ENCODE results near the gene PPM1A. TPM values are rescaled to one million over a fixed set of nuclear protein-coding genes. Genes with fewer than 3 reads are reported as not detected.

The PPM1A gene
- total and polyA plus RNA-seq, 2 experiments from 2014 or later: 29.8 to 34.1 TPM

GRCh38 chr14:60215520-60216420 lies 33.3 kb upstream of the PPM1A start:
- no peak for DNase-seq (ENCODE audit: low spot score)
- H2AFZ ChIP-seq: peak overlapping the region; percentile 75
- peaks cover 15% of the 10 kb centered on the region; the same call in 1 of the 2 replicates for H3K4me1 ChIP-seq (ENCODE audit: insufficient read depth)
- no peak overlapping the region for H3K27ac ChIP-seq (ENCODE audit: low read depth)
- peaks cover 5% of the 10 kb centered on the region for H3K9me2 ChIP-seq (ENCODE audit: insufficient read depth)
- peaks cover 12% of the 10 kb centered on the region for H3K4me1 Mint-ChIP-seq
- no peaks in the 10 kb centered on the region for H3K79me2 ChIP-seq (replicated peaks; ENCODE audit: insufficient read depth)
- peaks cover 3% of the 10 kb centered on the region for H3K27me3 Mint-ChIP-seq (ENCODE audit: insufficient read depth, low read depth, poor library complexity)
- no peaks in the 10 kb centered on the region for H3K36me3 Mint-ChIP-seq (ENCODE audit: low read depth)
- no peaks in the 10 kb centered on the region for H3K9me3 Mint-ChIP-seq
- H3K4me3 Mint-ChIP-seq: no peak overlapping the region
- no peak overlapping the region for H3K4me2 ChIP-seq
- H4K20me1 ChIP-seq (replicated peaks; ENCODE audit: insufficient read depth): no peaks in the 10 kb centered on the region
- TF ChIP-seq JUNB (IDR thresholded peaks at IDR 0.05; ENCODE audit: unreplicated experiment) (no peak), NANOG (IDR thresholded peaks at IDR 0.05; ENCODE audit: borderline replicate concordance) (no peak), ZNF462 (CRISPR knock-in tag; IDR thresholded peaks at IDR 0.05) (no peak), ZNF331 (CRISPR knock-in tag; IDR thresholded peaks at IDR 0.05; ENCODE audit: low read depth) (no peak), ZNF114 (CRISPR knock-in tag; IDR thresholded peaks at IDR 0.05) (no peak), REST (IDR thresholded peaks at IDR 0.05; ENCODE audit: unreplicated experiment) (no peak), CTCF (conservative IDR thresholded peaks at IDR 0.05; ENCODE audit: low read depth in 2 of 2) (no peak), CREB1 (CRISPR knock-in tag; IDR thresholded peaks at IDR 0.05; ENCODE audit: low read depth) (no peak), EZH2phosphoT487 (IDR thresholded peaks at IDR 0.05; ENCODE audit: unreplicated experiment) (no peak), STAT1 (IDR thresholded peaks at IDR 0.05; ENCODE audit: unreplicated experiment) (no peak), ETS1 (IDR thresholded peaks at IDR 0.05) (no peak), EZH2 (IDR thresholded peaks at IDR 0.05; ENCODE audit: low read depth, unreplicated experiment) (no peak), POLR2AphosphoS5 (IDR thresholded peaks at IDR 0.05; ENCODE audit: low read depth) (no peak)
- no peak for ATAC-seq
- H3K4me3 ChIP-seq: no peak overlapping the region
- no peaks in the 10 kb centered on the region for H3K36me3 ChIP-seq (ENCODE audit: insufficient read depth)
- H3K27me3 ChIP-seq (ENCODE audit: insufficient read depth): no peaks in the 10 kb centered on the region
- H3F3A ChIP-seq (replicated peaks; ENCODE audit: low read depth): no peaks in the 10 kb centered on the region
- H3K27ac Mint-ChIP-seq: no peak overlapping the region

All from GM23338 (cell line).